GM12878 (cell line): Measurements from ENCODE around the gene MITF. TPM values are rescaled to one million over a fixed set of nuclear protein-coding genes. Genes with fewer than 3 reads are reported as not detected.

Experiments used
- ATAC-seq: fragments of 200-7000 bp; cut with Tn5 transposase; 3 replicates; pipeline ENCODE4 v1.9.1; 2020; ENCODE audit warnings: mild to moderate bottlenecking, moderate library complexity
- BruUV-seq: library from RNA; stranded (reverse); fragments of 400-500 nt; replicated peaks from 2 replicates; lab custom pipeline; 2021; lab: Mats Ljungman, UMichigan
- CTCF ChIA-PET: fragments of 300-600 bp; sonication (Branson Sonifier 250); formaldehyde crosslinking; extraction: SDS; loops from one replicate; lab custom pipeline; 2021; ENCODE audit warnings: inconsistent platforms; lab: Yijun Ruan, JAX
- POLR2A ChIA-PET: fragments of 350-600 bp; formaldehyde crosslinking; extraction: SDS; loops from one replicate; lab custom pipeline; 2021; ENCODE audit warnings: inconsistent platforms; lab: Charles Lee
- RAD21 ChIA-PET: fragments of 300-600 bp; sonication (Branson Sonifier 250); formaldehyde crosslinking; loops from one replicate; lab custom pipeline; 2023; ENCODE audit warnings: antibody characterized with exemption; ENCODE audit not compliant: unreplicated experiment; lab: Charles Lee
- SMC1A ChIA-PET: fragments of 300-600 bp; sonication (Branson Sonifier 250); formaldehyde crosslinking; loops from one replicate; lab custom pipeline; 2023; ENCODE audit not compliant: unreplicated experiment, uncharacterized antibody; lab: Charles Lee
- DNase-seq: peaks from one replicate; pipeline ENCODE4 v3.0.0-alpha.2; 2011; ENCODE audit warnings: low read depth, low spot score
- FAIRE-seq: peaks from 3 replicates; lab custom pipeline; 2011; peaks lifted over from hg19 to GRCh38; lab: Jason Lieb, UNC
- H2AFZ ChIP-seq: 2 replicates; pipeline ENCODE4 v1.6.0; 2011; ENCODE audit warnings: low read depth, low read length, control low read depth; ENCODE audit not compliant: control insufficient read depth
- H3K27ac ChIP-seq: 2 replicates; pipeline ENCODE4 v1.5.1; 2011; ENCODE audit warnings: control low read depth; ENCODE audit not compliant: control insufficient read depth, insufficient read depth
- H3K27me3 ChIP-seq, 2 experiments: replicated peaks in 1 of 2; 2 replicates each; pipeline versions ENCODE4 v1.6.0 to v1.6.1; 2011; ENCODE audit warnings: low read length in 1 of 2; ENCODE audit not compliant: control insufficient read depth in 2 of 2, insufficient read depth in 2 of 2
- H3K36me3 ChIP-seq, 2 experiments: 2 replicates each; pipeline ENCODE4 v1.5.1; 2011; ENCODE audit warnings: low read length in 1 of 2; ENCODE audit not compliant: control insufficient read depth in 2 of 2, insufficient read depth in 2 of 2
- H3K4me1 ChIP-seq: 2 replicates; pipeline ENCODE4 v1.6.1; 2011; ENCODE audit warnings: mild to moderate bottlenecking, low read length, moderate library complexity, mixed read lengths; ENCODE audit not compliant: control insufficient read depth, insufficient read depth
- H3K4me2 ChIP-seq: 2 replicates; pipeline ENCODE4 v1.6.0; 2011; ENCODE audit warnings: control low read depth; ENCODE audit not compliant: control insufficient read depth, insufficient read depth
- H3K4me3 ChIP-seq: fragments of 200-600 bp; sonication (generic); 2 replicates; pipeline ENCODE4 v1.5.1; 2016
- H3K79me2 ChIP-seq: 2 replicates; pipeline ENCODE4 v1.6.0; 2011; ENCODE audit warnings: low read length; ENCODE audit not compliant: control insufficient read depth, insufficient read depth
- H3K9ac ChIP-seq: 2 replicates; pipeline ENCODE4 v1.8.0; 2011; ENCODE audit warnings: low read length, control low read depth, mixed read lengths; ENCODE audit not compliant: control insufficient read depth, insufficient read depth
- H3K9me3 ChIP-seq: replicated peaks from 3 replicates; pipeline ENCODE4 v1.5.1; 2011; ENCODE audit warnings: mild to moderate bottlenecking, low read length; ENCODE audit not compliant: control insufficient read depth, insufficient read depth
- H4K20me1 ChIP-seq: 2 replicates; pipeline ENCODE4 v1.6.0; 2011; ENCODE audit not compliant: control insufficient read depth, insufficient read depth
- BACH1 ChIP-seq: fragments of 450-650 bp; IDR thresholded peaks from 2 replicates; pipeline ENCODE4 v1.6.1; 2017; ENCODE audit warnings: mild to moderate bottlenecking, borderline replicate concordance
- ELK1 ChIP-seq: IDR thresholded peaks from 2 replicates; pipeline ENCODE4 v1.6.1; 2012; ENCODE audit warnings: low read depth, low read length, improper control_type of control experiment
- EP300 ChIP-seq, 2 experiments: fragments of 150-350 bp in 1 of 2; IDR thresholded peaks; 2 replicates each; pipeline ENCODE4 v1.6.1; 2011 to 2012; ENCODE audit warnings: low read depth in 2 of 2, low read length in 2 of 2, borderline replicate concordance in 1 of 2, improper control_type of control experiment in 1 of 2, inconsistent platforms in 1 of 2; ENCODE audit not compliant: control insufficient read depth in 1 of 2
- IKZF1 ChIP-seq: fragments of 450-650 bp; conservative IDR thresholded peaks from 2 replicates; pipeline ENCODE4 v1.6.1; 2017; ENCODE audit warnings: antibody characterized with exemption, mild to moderate bottlenecking
- IRF3 ChIP-seq: fragments of 450-650 bp; IDR thresholded peaks from 2 replicates; pipeline ENCODE4 v1.6.1; 2014; ENCODE audit warnings: mild to moderate bottlenecking
- NRF1 ChIP-seq: conservative IDR thresholded peaks from 2 replicates; pipeline ENCODE4 v1.6.1; 2011; ENCODE audit warnings: mild to moderate bottlenecking, low read depth, low read length, improper control_type of control experiment
- REST ChIP-seq: IDR thresholded peaks from 2 replicates; pipeline ENCODE4 v1.6.1; 2012; ENCODE audit warnings: mild to moderate bottlenecking, low read depth, low read length
- RUNX3 ChIP-seq: IDR thresholded peaks from 2 replicates; pipeline ENCODE4 v1.6.1; 2012; ENCODE audit warnings: low read length, inconsistent platforms
- SIN3A ChIP-seq: IDR thresholded peaks from 2 replicates; pipeline ENCODE4 v1.6.1; 2012; ENCODE audit warnings: low read depth, low read length, improper control_type of control experiment
- ZBTB4 ChIP-seq: fragments of 450-650 bp; formaldehyde crosslinking; IDR thresholded peaks from 2 replicates; pipeline ENCODE4 v1.4.0; 2022; ENCODE audit warnings: mild to moderate bottlenecking, moderate library complexity
- WGBS: methylation state at CpG from one replicate; pipeline ENCODE4 v1.1.6; 2016; ENCODE audit warnings: low lambda C conversion rate; ENCODE audit not compliant: insufficient replicate concordance, insufficient coverage; ENCODE audit errors: missing lambda C conversion rate; 5-methylcytosine and 5-hydroxymethylcytosine counted together
- in situ Hi-C: fragments of 300-500 bp; cut with MboI; formaldehyde crosslinking; loops from 9 replicates; pipeline ENCODE4 v1.14.3; 2018; ENCODE audit warnings: mixed read lengths
- intact Hi-C: fragments of 100-400 bp; cut with micrococcal nuclease; formaldehyde crosslinking; loops from one replicate; pipeline ENCODE4 v1.14.2; 2022; ENCODE audit not compliant: unreplicated experiment
- polyA plus RNA-seq, 11 experiments: library from polyadenylated mRNA; depleted of rRNA in 4 of 11; unstranded in 6 of 11; stranded (reverse) in 5 of 11; fragments of >200 nt; fragmentation: Nextera tagmentation in 4 of 11; fragmentation: Illumina TruSeq in 1 of 11; extraction: Ambion mirVana in 4 of 11; extraction: Trizol in 1 of 11; gene quantifications; 1 replicate in 1 of 11; 2 replicates in 10 of 11; pipeline versions ENCODE4 v1.2.1 to v1.2.3, GENCODE V29; 2011 to 2016; ENCODE audit warnings: inconsistent platforms in 2 of 11, missing spikeins in 2 of 11, low read depth in 1 of 11
- total RNA-seq, 4 experiments: library from RNA; depleted of rRNA in 3 of 4; stranded (reverse); fragments of >200 nt in 3 of 4; fragmentation: Illumina TruSeq in 1 of 4; extraction: Trizol in 1 of 4; gene quantifications; 2 replicates each; pipeline versions ENCODE4 v1.2.1 to v1.2.3, GENCODE V29; 2013 to 2021

Gene MITF
- total and polyA plus RNA-seq, 10 of the 15 experiments (the other 5 are each of a cell fraction or from before 2014, with no cell fraction given): under 0.01 to 0.90 (median 0.06) TPM; not detected in 3

GRCh38 chr3:69876073-69876472 lies 136.8 kb downstream of the MITF start:
- H3K4me2 ChIP-seq: no peak overlapping the region
- CTCF ChIA-PET: no interaction called here
- H3K9me3 ChIP-seq: no peaks in the 10 kb centered on the region
- POLR2A ChIA-PET: no interaction called here
- no peaks in the 10 kb centered on the region for H3K4me1 ChIP-seq
- RAD21 ChIA-PET: no interaction called here
- H3K79me2 ChIP-seq: no peaks in the 10 kb centered on the region
- no TSS peak for BruUV-seq
- ATAC-seq (no peak), DNase-seq (no peak), FAIRE-seq (no peak)
- no peak overlapping the region for H3K4me3 ChIP-seq
- 63% methylated on average over 9 of the region's 9 CpGs for WGBS
- H4K20me1 ChIP-seq: no peaks in the 10 kb centered on the region
- no peak overlapping the region for H3K27ac ChIP-seq
- no peak overlapping the region for H2AFZ ChIP-seq
- in situ Hi-C loops (no loop called here), intact Hi-C loops (no loop called here)
- SMC1A ChIA-PET: no interaction called here
- H3K9ac ChIP-seq: no peak overlapping the region
- H3K36me3 ChIP-seq: no peaks in the 10 kb centered on the region
- no peaks in the 10 kb centered on the region; a peak in 1 of 4 replicates for H3K27me3 ChIP-seq
- TF ChIP-seq EP300 (IDR thresholded peaks at IDR 0.05; ENCODE audit: borderline replicate concordance in 1 of 2, control insufficient read depth in 1 of 2, low read depth in 2 of 2, low read length in 2 of 2) (no peak), RUNX3 (no peak), SIN3A (no peak), ZBTB4 (CRISPR knock-in tag) (no peak), REST (no peak), IRF3 (no peak), IKZF1 (no peak), BACH1 (no peak), NRF1 (no peak), ELK1 (no peak)
